Chondrocyte (in vitro differentiated cells): ENCODE results near the gene AOX1. TPM values are rescaled to one million over a fixed set of nuclear protein-coding genes. Genes with fewer than 3 reads are reported as not detected.

Experiments used
- DNase-seq: peaks from one replicate; pipeline ENCODE4 v3.0.0; 2021; ENCODE audit warnings: mixed read lengths, low spot score
- H3K27ac Mint-ChIP-seq: one replicate; pipeline ENCODE4 v1.8.0; 2021; ENCODE audit warnings: mild to moderate bottlenecking, moderate library complexity, mixed read lengths; ENCODE audit not compliant: unreplicated experiment
- H3K27me3 Mint-ChIP-seq: 2 replicates; pipeline ENCODE4 v1.8.0; 2021; ENCODE audit warnings: low read depth, mixed read lengths
- H3K36me3 Mint-ChIP-seq: 2 replicates; pipeline ENCODE4 v1.8.0; 2021; ENCODE audit warnings: low read depth, mixed read lengths
- H3K4me1 Mint-ChIP-seq: 2 replicates; pipeline ENCODE4 v1.8.0; 2021; ENCODE audit warnings: low read depth, mild to moderate bottlenecking, mixed read lengths
- H3K4me3 Mint-ChIP-seq: one replicate; pipeline ENCODE4 v1.8.0; 2021; ENCODE audit warnings: mild to moderate bottlenecking, moderate library complexity, mixed read lengths; ENCODE audit not compliant: unreplicated experiment
- H3K9me3 Mint-ChIP-seq: 2 replicates; pipeline ENCODE4 v1.8.0; 2021; ENCODE audit warnings: low read depth, mixed read lengths
- total RNA-seq: library from RNA; stranded (reverse); gene quantifications from 3 replicates; pipeline ENCODE4 v1.2.1, GENCODE V29; 2021
- TF ChIP-seq, protein P1 (sequence below): fragments of 200-600 bp; sonication (generic); IDR thresholded peaks from 2 replicates; pipeline ENCODE4 v1.5.0; 2021; ENCODE audit warnings: antibody characterized with exemption, mild to moderate bottlenecking, moderate library complexity

AOX1 gene
- total RNA-seq, 1 donor from 2014 or later: 1.7 TPM

DNA sequence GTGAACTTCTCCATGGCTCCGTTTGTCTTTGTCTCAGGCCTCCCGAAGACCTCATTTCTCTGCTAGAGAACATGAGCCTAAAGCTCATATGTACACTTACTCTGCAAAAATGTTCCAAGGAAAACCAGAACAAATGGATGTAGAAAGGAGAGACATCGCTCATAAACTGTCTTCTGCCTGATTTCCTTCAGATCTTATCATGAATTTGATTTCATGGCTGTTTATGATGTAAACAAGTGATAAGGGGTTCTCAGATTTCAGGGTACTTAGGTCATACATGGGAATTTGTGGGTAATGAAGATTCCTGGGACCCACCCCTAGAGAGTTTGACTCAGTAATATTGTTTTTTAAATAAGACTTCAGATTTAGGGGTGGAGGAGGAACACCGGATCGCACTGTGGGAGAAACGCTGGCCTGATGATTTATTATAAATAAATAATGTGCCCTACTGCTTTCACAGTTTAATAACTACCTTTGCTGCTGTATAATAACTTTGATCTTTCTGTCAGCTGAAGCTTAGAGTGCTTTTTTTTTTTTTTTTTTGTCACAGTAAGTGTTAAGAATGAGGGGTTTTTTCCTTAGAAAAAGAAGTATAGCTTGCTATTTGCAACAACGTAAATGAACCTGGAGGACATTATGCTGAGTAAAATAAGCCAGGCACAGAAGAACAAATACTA is 14.9 kb downstream of the AOX1 start:
- Mint-ChIP-seq H3K4me1 (peaks cover 13% of the 10 kb centered on the region), H3K9me3 (peaks cover 8% of the 10 kb centered on the region), H3K27ac (no peak overlapping the region), H3K4me3 (no peak overlapping the region), H3K27me3 (no peaks in the 10 kb centered on the region), H3K36me3 (peaks cover 5% of the 10 kb centered on the region)
- TF ChIP-seq, protein P1, sequence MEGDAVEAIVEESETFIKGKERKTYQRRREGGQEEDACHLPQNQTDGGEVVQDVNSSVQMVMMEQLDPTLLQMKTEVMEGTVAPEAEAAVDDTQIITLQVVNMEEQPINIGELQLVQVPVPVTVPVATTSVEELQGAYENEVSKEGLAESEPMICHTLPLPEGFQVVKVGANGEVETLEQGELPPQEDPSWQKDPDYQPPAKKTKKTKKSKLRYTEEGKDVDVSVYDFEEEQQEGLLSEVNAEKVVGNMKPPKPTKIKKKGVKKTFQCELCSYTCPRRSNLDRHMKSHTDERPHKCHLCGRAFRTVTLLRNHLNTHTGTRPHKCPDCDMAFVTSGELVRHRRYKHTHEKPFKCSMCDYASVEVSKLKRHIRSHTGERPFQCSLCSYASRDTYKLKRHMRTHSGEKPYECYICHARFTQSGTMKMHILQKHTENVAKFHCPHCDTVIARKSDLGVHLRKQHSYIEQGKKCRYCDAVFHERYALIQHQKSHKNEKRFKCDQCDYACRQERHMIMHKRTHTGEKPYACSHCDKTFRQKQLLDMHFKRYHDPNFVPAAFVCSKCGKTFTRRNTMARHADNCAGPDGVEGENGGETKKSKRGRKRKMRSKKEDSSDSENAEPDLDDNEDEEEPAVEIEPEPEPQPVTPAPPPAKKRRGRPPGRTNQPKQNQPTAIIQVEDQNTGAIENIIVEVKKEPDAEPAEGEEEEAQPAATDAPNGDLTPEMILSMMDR: no peak
- DNase-seq: no peak

DNA sequence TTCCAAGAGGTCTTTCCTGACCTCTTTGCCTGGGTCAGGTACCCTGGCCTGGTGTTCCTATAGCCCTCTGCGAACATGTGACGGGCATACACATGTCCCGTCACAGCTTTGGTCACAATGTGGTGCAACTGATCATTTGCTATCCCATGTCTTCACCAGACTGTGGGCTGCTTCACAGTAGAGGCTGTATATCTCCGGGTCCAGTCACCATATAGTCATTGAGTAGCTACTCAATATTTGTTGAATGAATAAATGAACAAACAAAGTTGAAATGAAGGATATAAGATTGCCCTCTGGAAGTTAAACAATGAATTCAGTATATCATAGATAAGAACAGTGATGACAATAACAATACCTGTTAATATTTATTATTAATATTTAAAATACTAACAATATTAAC is 16.8 kb downstream of the AOX1 start:
- no peak overlapping the region for H3K27ac Mint-ChIP-seq
- H3K4me1 Mint-ChIP-seq: peaks cover 13% of the 10 kb centered on the region
- TF ChIP-seq, protein P1: no peak
- H3K36me3 Mint-ChIP-seq: no peaks in the 10 kb centered on the region
- peaks cover 8% of the 10 kb centered on the region for H3K9me3 Mint-ChIP-seq
- no peaks in the 10 kb centered on the region for H3K27me3 Mint-ChIP-seq
- H3K4me3 Mint-ChIP-seq: no peak overlapping the region
- no peak for DNase-seq

DNA sequence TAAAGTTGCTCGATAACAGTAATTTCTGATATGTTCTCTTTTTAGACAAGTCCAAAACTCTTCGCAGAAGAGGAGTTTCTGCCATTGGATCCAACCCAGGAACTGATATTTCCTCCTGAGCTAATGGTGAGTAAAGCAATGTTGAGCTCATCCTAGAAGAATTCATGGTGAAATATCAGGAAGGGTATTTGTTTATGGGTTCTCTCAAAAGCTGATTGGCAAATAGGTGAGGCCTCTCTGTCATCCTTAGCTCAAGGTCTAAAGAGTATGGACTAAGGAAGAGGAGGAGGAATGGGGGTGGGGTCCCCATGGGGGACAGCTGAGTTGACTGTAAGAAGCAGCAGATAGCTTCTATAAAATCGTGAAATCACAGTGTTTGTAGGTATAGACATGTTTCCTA is 18.2 kb downstream of the AOX1 start:
- Mint-ChIP-seq H3K27me3 (no peaks in the 10 kb centered on the region), H3K9me3 (peaks cover 13% of the 10 kb centered on the region), H3K4me3 (no peak overlapping the region), H3K27ac (no peak overlapping the region), H3K4me1 (peaks cover 24% of the 10 kb centered on the region), H3K36me3 (no peaks in the 10 kb centered on the region)
- DNase-seq: no peak
- TF ChIP-seq, protein P1: no peak

DNA sequence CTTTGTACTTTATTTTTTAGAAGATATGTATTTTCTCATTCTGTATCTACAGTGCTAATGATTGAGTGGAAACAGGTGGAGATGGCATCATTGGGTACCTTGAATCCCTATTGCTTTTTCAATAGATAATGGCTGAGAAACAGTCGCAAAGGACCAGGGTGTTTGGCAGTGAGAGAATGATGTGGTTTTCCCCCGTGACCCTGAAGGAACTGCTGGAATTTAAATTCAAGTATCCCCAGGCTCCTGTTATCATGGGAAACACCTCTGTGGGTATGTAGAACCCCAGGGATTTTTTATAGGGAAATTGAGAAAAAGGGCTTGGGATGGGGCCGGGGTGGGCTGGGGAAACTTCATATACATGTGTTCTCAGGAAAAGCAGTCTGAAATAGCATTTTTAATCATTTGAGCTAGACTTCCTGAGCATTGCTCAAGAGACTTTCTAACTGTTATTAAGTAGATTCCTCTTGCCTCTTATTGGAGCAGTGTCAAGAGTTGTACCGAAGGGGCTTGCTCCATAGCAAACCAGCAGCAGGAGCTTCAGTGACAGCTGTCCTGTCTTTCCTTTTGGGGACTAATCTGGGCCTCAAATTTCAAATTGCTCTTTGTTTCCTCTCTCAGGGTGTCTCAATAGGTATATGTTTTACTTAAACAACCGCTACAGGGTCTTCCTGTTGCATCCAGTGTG is 18.9 kb downstream of the AOX1 start:
- no peak for DNase-seq
- no peak overlapping the region for H3K27ac Mint-ChIP-seq
- peaks cover 13% of the 10 kb centered on the region for H3K9me3 Mint-ChIP-seq
- H3K36me3 Mint-ChIP-seq: no peaks in the 10 kb centered on the region
- no peak overlapping the region for H3K4me3 Mint-ChIP-seq
- H3K4me1 Mint-ChIP-seq: peaks cover 31% of the 10 kb centered on the region
- TF ChIP-seq, protein P1: no peak
- H3K27me3 Mint-ChIP-seq: no peaks in the 10 kb centered on the region

DNA sequence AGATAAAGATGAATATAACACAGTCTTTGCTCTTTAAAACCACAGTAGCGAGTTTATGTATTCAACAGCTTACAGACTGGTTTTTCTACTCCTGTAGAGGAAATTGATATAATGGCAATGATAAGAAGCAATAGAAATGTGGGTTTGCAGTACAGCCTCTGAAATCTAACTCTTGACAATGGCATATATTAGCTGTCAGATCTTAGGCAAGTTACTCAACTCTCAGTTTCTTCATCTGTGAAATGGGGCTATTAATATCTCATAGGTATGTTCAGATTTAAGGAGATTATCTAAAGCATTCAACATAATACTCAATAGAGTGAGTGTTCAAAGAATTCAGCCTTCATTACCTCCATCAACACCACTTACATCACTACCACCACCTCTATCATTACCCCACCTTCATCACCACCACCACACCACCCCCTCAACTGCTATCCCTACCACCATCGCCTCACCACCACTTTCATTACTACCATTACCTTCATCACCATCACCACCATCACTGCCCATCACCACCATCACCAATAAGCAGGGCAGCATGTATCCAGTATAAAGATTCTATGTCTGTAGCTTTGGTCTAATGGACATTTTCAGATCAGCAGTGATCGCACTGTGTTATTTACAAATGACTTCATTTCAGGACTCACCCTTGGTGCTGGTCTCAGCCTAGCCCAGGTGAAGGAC is 22.7 kb downstream of the AOX1 start:
- Mint-ChIP-seq H3K4me1 (peaks cover 36% of the 10 kb centered on the region), H3K4me3 (no peak overlapping the region), H3K9me3 (peaks cover 13% of the 10 kb centered on the region), H3K27ac (peak overlapping the region; percentile 86), H3K27me3 (no peaks in the 10 kb centered on the region), H3K36me3 (no peaks in the 10 kb centered on the region)
- TF ChIP-seq, protein P1: no peak
- no peak for DNase-seq
